HG02981 (cell line): Measurements from ENCODE around the gene CNPY3.
"Not testable (repeated sequence)": the region's sequence is repeated elsewhere in the genome, so short reads cannot be mapped to it uniquely, and the experiment has no call there.

Experiments
- ATAC-seq: cut with Tn5 transposase; IDR thresholded peaks from one replicate; pipeline ENCODE4 v1.9.1; 2021; ENCODE audit warnings: mild to moderate bottlenecking, moderate library complexity; ENCODE audit not compliant: unreplicated experiment

Gene CNPY3

DNA sequence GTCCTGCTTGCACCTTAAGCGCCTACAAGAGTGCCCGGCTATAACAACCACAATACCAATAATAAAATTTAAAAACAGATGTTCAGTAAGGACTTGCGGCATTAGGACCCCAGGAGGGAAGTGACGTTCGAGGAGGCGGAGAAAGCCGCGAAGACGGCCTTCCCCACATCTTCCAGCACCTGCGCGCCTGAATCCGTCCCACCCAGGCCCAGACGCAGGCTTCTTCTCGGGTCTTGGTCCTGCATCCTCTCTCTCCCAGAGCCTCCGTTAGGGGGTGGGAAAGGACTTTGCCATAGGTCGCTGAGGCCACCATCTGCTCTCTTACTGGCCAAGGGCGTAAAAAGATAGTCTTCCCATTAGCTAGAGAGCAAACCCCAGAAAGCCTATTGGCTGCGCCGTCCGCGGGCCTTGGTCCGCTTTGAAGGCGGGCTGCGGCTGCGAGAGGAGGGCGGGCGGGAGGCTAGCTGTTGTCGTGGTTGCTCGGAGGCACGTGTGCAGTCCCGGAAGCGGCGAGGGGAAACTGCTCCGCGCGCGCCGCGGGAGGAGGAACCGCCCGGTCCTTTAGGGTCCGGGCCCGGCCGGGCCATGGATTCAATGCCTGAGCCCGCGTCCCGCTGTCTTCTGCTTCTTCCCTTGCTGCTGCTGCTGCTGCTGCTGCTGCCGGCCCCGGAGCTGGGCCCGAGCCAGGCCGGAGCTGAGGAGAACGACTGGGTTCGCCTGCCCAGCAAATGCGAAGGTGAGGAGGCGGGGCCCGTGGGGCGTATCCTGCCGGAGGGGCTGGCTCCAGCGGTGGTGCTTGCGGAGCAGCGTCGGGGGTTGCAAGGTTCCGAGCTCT lies at the start of gene CNPY3:
CNPY3 (plus strand) TSS at position 495 of the 835 bp plus-strand sequence; CDS start at position 586, 91 bp downstream.
- ATAC-seq, result peak; percentile 80

DNA sequence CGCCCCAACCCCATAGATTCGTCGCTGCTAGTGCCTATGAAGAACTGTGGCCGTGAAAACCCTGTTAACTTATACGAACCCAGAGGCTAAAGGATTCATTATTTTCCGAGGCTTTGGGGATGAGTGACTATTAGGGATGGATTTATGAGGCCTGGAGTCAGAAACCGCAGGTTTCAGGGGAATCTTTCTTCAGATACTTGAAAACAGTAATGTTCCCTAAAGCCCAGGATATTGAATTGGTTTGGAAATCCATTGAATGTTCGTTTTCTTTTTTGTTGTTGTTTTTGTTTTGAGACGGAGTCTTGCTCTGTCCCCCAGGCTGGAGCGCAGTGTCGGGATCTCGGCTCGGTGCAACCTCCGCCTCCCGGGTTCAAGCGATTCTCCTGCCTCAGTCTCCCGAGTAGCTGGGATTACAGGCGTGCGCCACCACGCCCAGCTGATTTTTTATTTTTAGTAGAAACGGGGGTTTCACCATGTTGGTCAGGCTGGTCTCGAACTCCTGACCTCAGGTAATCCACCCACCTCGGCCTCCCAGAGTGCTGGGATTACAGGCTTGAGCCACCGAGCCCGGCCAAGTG lies 49.0 kb upstream of the CNPY3 start:
- not testable (repeated sequence) for ATAC-seq

DNA sequence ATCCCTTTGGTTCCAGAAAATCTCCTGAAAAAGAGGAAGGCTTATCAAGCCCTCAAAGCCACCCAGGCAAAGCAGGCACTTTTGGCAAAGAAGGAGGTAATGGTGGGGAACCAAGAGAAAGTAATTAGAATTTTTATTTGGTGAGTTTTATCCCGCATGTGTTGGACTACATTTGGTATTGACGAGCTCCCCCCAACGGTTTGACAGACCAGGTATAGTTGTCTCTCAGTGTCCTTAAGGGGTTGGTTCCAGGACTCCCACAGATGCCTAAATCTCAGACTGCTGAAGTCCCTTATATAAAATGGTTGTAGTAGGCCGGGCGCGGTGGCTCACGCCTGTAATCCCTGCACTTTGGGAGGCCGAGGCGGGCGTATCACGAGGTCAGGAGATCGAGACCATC lies 48.4 kb upstream of the CNPY3 start:
- not testable (repeated sequence) for ATAC-seq

DNA sequence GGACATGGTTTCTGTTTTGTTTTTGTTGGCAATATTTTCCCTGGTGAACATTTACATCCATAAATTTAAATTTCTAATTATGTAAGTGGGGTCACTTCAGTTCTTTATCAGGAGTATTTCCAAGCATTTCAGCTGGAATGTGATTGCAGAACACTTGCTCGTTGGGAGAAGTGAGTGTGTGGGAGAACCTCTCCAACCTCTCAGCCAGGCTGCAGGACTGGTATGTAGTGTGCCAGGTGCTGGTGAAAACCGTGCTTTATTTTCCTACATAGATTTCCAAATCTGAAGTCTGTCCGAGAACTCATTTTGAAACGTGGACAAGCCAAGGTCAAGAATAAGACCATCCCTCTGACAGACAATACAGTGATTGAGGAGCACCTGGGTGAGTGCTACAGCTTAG lies 43.6 kb upstream of the CNPY3 start:
- ATAC-seq, result no peak

DNA sequence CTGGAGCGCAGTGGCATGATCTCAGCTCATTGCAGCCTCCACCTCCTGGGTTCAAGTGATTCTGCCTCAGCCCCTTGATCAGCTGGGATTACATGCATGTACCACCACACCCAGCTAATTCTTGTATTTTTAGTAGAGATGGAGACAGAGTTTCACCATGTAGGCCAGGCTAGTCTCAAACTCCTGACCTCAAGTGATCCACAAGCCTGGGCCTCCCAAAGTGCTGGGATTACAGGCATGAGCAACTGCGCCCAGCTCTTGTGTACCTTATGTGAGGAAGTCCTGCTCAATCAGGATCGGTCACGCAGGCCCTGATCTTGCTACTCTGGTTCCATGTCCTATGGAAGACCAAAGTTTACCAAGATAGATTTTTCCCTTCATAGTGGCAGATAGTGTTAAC lies 41.1 kb upstream of the CNPY3 start:
- ATAC-seq, result not testable (repeated sequence)

DNA sequence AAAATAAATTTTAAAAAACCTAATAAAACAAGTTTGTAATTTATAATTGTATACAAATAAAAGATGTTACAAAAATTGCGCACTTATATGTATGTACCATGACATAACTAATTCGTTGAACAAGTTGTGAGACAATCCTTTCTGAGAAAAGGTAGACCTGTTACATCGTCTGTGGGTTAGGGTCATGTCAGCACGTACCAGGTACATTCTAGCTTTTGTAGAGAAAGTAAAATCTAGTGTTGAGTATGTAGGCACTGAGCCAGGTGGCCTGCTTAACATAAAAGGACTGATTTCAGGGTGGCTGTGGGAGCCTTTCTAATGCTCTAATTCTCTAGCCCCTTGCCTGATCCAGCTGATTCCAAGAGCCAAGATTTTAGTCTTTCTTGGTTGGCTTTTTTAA lies 39.5 kb upstream of the CNPY3 start:
- no peak for ATAC-seq

DNA sequence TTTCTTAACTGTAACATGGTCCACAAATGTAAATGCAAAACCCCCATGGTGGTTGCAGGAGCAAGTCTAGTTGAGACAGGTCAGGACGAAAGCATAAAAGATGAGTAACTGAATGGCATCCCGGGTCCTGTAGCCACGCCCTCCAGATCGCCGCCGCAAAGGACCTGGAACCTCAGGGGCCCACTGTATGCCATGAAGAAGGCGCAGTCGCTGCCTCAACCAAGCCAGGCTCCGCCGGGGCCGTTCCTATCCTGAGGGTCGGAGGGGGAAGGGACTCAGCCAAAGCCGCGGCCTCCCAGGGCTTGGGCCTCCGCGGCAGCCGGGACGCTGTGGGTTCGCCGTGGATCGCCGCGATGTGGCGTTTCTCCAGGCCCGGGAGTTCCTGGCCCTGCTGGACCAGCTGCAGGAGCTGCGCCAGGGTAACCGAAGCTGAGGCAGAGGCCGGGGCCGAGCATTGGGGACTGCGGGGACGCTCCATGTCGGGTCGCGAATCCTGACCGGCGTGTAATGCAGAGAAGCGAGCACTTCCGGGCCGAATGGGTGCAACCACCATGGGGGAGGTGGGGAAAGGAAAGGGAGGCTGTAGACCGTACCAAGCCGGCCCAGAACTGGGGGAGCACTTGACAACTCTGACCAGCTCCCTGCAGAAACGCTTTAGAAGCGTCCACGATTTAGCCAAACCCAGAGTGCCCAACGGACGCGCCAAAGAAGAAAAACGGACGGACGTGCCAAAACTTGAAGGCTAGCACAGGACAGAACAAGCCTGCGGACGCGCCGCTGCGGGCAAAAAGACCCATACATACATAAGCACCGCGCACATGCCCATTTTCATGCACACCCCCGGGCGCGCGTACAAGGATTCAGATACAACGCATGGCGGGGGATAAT lies 38.7 kb upstream of the CNPY3 start:
- ATAC-seq, result peak; percentile 85

DNA sequence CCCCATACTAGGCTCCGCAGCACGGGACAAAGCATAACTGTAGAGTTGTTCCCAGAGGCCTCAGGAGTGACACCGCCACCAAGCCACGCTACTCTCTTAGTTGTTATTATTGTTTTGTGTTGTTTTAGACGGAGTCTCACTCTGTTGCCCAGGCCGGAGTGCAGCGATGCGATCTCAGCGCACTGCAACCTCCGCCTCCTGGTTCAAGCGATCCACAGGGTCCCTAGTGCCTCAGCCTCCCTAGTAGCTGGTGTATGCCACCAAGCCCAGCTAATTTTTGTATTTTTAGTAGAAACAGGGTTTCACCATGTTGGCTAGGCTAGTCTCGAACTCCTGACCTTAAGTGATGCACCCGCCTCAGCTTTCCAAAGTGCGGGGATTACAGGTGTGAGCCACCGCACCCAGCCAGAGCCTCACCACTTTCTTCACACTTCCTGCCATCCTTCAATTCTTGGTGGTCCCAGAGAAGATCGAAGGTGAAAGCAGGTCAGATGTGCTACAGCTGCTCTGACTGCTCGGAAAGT lies 38.0 kb upstream of the CNPY3 start:
- no peak for ATAC-seq

DNA sequence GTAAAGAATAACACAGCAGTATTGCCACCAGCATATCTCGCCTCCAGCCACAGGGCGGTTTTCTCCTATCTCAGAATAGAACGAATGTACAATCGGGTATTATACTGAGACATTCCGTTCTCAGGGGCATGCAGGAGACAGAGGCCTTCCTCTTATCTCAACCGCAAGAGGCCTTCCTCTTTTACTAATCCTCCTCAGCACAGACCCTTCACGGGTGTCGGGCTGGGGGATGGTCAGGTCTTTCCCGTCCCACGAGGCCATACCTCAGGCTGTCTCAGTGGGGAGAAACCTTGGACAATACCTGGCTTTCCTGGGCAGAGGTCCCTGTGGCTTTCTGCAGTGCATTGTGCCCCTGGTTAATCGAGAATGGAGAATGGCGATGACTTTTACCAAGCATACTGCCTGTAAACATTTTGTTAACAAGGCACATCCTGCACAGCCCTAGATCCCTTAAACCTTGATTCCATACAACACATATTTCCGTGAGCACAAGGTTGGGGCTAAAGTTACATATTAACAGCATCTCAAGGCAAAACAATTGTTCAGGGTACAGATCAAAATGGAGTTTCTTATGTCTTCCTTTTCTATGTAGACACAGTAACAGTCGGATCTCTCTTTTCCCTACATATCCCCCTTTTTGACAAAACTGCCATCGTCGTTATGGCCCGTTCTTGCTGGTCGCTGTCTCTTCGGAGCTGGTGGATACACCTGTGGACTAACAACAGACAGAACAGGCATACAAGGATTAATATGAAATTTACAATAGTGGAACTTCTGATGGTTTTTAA lies 35.0 kb upstream of the CNPY3 start:
- not testable (repeated sequence) for ATAC-seq

DNA sequence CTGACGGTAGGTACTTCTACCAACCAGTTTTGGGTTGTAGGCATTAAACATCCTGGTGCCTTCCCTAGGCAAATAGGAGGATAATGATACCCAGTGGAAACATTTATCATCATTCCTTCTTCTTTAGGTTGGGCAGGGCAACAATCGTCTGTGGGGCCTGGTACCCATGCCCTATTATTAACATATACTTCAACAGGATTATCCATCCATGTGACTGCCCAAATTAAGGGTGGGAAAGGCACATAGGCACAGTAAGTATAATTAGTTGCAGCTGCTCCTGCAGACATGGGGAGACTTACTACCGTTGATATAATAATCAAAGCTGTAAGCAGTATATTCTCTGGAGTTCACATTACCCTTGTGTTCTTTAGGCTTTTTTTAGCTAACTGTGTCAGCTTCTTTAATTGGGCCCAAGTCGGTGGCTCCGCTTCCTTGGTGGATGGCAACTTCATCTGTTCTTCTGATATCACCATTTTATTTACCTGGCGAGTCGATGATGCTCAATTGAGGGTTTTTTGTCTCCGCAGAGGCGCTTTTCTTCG lies 33.0 kb upstream of the CNPY3 start:
- ATAC-seq, result no peak

DNA sequence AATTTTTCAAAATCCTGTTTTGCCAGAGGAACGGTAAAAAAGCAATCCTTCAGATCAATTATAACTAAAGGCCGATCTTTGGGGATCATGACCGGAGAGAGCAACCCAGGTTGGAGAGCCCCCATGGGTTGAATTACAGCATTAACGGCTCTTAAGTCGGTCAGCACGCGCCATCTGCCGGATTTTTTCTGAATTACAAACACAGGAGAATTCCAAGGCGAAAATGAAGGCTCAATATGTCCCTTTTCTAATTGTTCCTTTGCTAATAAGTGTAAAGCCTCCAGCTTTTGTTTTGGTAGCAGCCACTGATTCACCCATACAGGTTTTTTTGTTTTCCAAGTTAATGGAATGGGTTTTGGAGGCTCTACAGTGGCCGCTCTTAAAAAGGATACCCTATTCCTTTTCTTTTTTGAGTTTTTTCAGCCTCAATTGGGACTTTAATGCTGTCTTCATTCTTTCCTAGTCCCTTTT lies 30.4 kb upstream of the CNPY3 start:
- no peak for ATAC-seq

DNA sequence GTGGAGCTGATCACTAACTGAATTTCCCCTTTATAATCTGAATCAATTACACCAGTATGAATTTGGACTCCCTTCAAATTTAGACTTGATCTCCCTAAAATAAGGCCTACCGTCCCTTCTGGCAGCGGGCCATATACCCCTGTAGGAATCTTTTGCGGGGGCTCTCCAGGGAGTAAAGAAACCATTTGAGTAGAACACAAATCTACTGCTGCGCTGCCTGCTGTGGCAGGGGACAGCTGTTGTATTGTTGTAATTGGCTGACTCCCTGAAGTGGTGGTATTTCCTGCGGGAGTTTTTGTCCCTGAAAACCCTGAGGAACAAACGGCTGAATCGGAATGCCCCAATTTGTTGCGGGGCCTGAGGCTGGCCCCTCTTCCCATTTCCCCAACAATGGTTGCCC lies 29.4 kb upstream of the CNPY3 start:
- no peak for ATAC-seq

DNA sequence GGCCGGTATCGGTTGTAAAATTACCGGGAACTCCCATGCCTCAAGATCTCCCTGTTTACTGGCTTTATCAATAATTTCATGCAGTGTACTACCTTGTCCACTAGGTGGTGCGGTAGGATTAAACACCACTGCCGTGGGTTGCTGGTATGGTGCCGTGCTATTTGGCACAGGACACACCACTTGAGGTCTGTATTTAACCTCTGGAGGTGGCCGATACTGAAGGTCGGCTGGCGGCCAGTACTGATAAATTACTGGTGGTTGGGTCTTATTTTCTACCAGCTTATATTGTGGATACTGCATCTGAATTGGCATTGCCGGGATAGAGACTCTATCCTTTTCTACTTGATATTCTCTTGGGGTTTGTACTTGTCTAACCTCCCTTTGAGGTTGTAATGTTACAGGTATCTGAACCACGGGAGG lies 27.7 kb upstream of the CNPY3 start:
- ATAC-seq, result peak; percentile 68

DNA sequence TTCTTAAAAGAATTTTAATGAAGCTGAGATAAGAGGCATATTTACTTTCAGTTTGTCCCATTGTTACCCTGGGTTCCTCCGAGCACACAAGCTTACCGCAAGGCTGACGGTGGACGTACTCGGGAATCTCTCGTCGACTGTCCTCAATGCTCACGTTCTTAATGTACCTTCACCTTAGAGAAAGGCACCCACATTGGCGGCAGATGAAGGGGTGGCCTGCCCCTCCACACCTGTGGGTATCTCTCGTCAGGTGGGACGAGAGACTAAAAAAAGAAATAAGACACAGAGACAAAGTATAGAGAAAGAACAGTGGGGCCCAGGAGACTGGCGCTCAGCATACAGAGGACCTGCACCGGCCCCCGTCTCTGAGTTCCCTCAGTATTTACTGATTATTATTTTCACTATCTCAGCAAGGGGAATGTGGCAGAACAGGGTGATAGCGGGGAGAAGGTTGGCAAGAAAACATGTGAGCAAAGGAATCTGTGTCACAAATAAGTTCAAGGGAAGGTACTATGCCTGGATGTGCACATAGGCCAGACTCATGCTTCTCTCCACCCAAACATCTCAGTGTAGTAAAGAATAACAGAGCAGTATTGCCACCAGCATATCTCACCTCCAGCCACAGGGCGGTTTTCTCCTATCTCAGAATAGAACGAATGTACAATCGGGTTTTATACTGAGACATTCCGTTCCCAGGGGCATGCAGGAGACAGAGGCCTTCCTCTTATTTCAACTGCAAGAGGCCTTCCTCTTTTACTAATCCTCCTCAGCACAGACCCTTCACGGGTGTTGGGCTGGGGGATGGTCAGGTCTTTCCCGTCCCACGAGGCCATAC lies 26.6 kb upstream of the CNPY3 start:
- ATAC-seq, result not testable (repeated sequence)

DNA sequence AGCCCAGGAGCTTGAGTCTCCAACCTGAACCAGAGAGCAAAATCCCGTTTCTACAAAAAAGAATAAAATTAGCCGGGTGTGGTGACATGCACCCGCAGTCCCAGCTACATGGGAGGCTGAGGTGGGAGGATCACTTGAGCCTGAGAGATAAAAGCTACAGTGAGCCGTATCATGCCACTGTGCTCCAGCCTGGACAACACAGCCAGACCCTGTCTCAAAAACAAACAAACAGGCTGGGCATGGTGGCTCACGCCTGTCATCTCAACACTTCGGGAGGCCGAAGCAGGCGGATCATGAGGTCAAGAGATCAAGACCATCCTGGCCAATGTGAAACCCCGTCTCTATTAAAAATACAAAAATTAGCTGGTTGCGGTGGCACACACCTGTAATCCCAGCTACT lies 24.8 kb upstream of the CNPY3 start:
- no peak for ATAC-seq

DNA sequence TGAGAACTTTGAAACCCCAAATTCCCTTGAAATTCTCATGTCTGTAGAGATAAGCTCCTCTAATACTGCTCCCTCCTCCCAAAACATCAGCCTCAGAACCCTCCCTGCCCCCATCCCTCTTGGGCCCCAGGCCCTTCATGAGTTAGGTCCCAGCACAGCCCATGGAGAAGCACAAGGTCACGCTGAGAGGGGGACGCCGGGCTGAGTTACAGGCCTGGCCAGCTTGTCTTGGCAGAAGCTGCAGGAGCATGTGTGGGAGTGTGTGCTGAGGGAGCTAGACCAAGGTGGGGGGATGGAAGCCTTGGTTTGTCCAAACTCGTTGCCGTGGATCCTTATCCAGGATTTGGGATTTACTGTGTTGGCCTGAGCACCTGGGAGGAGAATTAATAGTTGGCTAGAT lies 21.9 kb upstream of the CNPY3 start:
- no peak for ATAC-seq

DNA sequence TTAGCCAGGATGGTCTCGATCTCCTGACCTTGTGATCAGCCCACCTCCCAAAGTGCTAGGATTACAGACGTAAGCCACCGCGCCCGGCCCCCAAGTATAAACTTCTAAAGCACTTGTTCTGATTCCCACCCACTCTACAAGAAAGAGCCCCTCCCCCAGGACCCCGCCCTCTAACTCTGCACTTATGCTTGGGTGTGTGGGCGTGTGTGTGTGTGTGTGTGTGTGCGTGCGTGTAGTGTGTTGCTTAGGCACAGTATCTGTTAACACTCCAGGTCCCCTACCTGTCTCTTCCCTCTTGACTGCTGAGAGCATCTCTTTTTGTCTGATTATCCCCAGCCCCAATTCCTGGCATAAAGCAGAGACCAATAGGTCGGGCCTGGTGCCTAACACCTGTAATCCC lies 19.4 kb upstream of the CNPY3 start:
- no peak for ATAC-seq

DNA sequence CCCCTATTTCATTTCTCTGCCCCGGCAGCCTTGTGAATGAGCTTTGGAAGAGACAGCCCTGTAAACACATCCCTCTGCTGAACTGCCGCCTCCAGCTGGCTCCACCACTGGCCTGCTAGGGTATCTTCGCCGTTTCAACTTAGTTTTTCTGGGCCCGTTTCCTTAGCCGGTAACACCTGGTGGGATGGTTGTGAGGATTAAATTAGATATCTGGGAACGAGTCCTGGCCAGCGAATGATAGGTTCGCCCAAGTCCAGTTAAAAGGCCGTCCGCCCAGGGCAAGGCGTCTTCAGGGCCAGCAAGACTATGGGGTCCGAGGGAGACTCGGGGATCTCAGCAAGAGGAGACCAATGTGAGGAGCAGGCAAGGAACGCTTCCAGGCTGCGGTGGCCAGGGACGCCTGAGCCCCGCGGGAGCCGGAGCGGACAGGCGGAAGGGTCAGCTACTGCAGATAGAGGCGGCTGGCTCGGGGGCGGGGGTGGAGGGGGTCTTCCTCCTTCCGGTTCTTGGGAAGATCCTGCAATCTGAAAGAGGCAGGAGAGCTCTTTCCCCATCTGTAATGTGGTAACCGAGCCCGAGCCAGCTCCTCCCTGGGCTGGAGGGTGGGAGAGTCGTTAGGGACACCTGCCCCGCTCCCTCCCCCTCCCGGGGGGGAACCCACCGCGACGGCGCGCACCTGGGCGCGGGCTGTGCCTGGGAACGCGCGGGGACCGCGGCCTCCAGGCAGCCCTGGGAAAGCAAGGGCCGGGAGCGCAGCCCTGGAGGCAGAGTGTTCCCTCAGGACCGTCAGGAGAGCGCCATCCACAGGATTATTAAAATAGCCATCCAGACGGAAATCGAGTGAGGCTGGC lies 17.9 kb upstream of the CNPY3 start:
- no peak for ATAC-seq
